Mucosa of descending colon (tissue), 3 donors: ENCODE data around the gene PHYKPL. TPM values are rescaled to one million over a fixed set of nuclear protein-coding genes. Genes with fewer than 3 reads are reported as not detected.

ENCODE experiments used
- ATAC-seq: fragments of 200-7000 bp; cut with Tn5 transposase; one replicate; pipeline ENCODE4 v1.9.1; 2020; ENCODE audit warnings: mild to moderate bottlenecking, moderate library complexity
- DNase-seq, 3 donors: peaks; one replicate each; pipeline ENCODE4 v3.0.0-alpha.2; 2020
- H3K36me3 ChIP-seq: fragments of 200-600 bp; one replicate; pipeline ENCODE4 v1.8.0; 2021; ENCODE audit warnings: low read depth, mild to moderate bottlenecking
- H3K4me1 ChIP-seq: fragments of 200-600 bp; one replicate; pipeline ENCODE4 v1.8.0; 2021; ENCODE audit warnings: low read depth, mild to moderate bottlenecking
- H3K4me3 ChIP-seq: fragments of 200-600 bp; one replicate; pipeline ENCODE4 v1.8.0; 2021; ENCODE audit warnings: mild to moderate bottlenecking
- H3K9me3 ChIP-seq: fragments of 200-600 bp; one replicate; pipeline ENCODE4 v1.8.0; 2021; ENCODE audit warnings: mild to moderate bottlenecking
- CTCF ChIP-seq: fragments of 200-600 bp; IDR thresholded peaks from one replicate; pipeline ENCODE4 v1.8.0; 2022; ENCODE audit warnings: antibody characterized with exemption, mild to moderate bottlenecking
- intact Hi-C, 2 donors: fragments of 100-400 bp; cut with DNase I in 1 of 2; cut with micrococcal nuclease in 1 of 2; formaldehyde crosslinking; loops; one replicate each; pipeline versions ENCODE4 v1.11.0 to v1.11.1; 2022; cut with DNase I, micrococcal nuclease
- total RNA-seq, 3 donors: library from RNA; stranded (reverse); fragmentation: NEBNext Ultra II Directional in 2 of 3; extraction: Animal tissue kit (Norgen Biotek cat#: 25700) in 2 of 3; gene quantifications; one replicate each; pipeline versions ENCODE4 v1.2.1 to v1.2.4, GENCODE V29; 2021 to 2023
- donor health status: DM: no; HTN: no; CAD: no; lungs with moderate emphysema.
- donor health status: DM: no; HTN: no; CAD: no.
- donor health status: DM: no; HTN: yes; CAD: no.

Gene PHYKPL
- total RNA-seq, 3 donors from 2014 or later = 179 to 331 (median 194) TPM

- no peaks in the 10 kb centered on the region for H3K36me3 ChIP-seq
- intact Hi-C loops = no loop called here
- no peaks in the 10 kb centered on the region for H3K9me3 ChIP-seq
- no peak overlapping the region for H3K4me3 ChIP-seq
- H3K4me1 ChIP-seq = peaks cover 23% of the 10 kb centered on the region
- DNase-seq (peak in 1 of 3 donors; percentile 17), ATAC-seq (no peak)
- TF ChIP-seq CTCF = no peak
Observed at GRCh38 chr5:178223196-178223773, 9.3 kb downstream of the PHYKPL start.

- intact Hi-C loops = no loop called here
- no peak for ATAC-seq
- Histone ChIP-seq H3K4me3 (no peak overlapping the region), H3K9me3 (no peaks in the 10 kb centered on the region), H3K36me3 (no peaks in the 10 kb centered on the region), H3K4me1 (peaks cover 18% of the 10 kb centered on the region)
- no peak for TF ChIP-seq CTCF
- DNase-seq = peak in 2 of 3 donors; percentile 27 to 41
Observed at GRCh38 chr5:178222292-178222691, 10.3 kb downstream of the PHYKPL start.

- peak in 2 of 3 donors; percentile 42 to 43 for DNase-seq
- intact Hi-C loops = no loop called here
- Histone ChIP-seq H3K4me3 (no peak overlapping the region), H3K4me1 (peaks cover 20% of the 10 kb centered on the region), H3K36me3 (no peaks in the 10 kb centered on the region), H3K9me3 (no peaks in the 10 kb centered on the region)
- ATAC-seq = no peak
- no peak for TF ChIP-seq CTCF
Observed at GRCh38 chr5:178221853-178222252, 10.7 kb downstream of the PHYKPL start.

GRCh38 chr5:178221282-178221681 lies 11.3 kb downstream of the PHYKPL start:
- TF ChIP-seq CTCF = no peak

GRCh38 chr5:178218827-178219226 lies 13.8 kb downstream of the PHYKPL start:
- TF ChIP-seq CTCF = no peak
- no peaks in the 10 kb centered on the region for H3K9me3 ChIP-seq
- H3K4me3 ChIP-seq = no peak overlapping the region
- no peaks in the 10 kb centered on the region for H3K36me3 ChIP-seq
- peaks cover 36% of the 10 kb centered on the region for H3K4me1 ChIP-seq
- DNase-seq (no peak), ATAC-seq (no peak)
- intact Hi-C loops = no loop called here

More at GRCh38 chr5:178221282-178221681, 11.3 kb downstream of the PHYKPL start:
- Histone ChIP-seq H3K4me3 (no peak overlapping the region), H3K36me3 (no peaks in the 10 kb centered on the region), H3K4me1 (peaks cover 25% of the 10 kb centered on the region), H3K9me3 (no peaks in the 10 kb centered on the region)
- peak in 1 of 3 donors; percentile 11 for DNase-seq
- intact Hi-C loops = no loop called here
- no peak for ATAC-seq
